GM19239 (cell line): Measurements from ENCODE around the gene SNX14.
"Not testable (repeated sequence)": the region's sequence is repeated elsewhere in the genome, so short reads cannot be mapped to it uniquely, and the experiment has no call there.

Source experiments
- DNase-seq: peaks from one replicate; pipeline ENCODE4 v3.0.0; 2011; ENCODE audit warnings: low spot score; ENCODE audit not compliant: insufficient read length
- FAIRE-seq: peaks from 2 replicates; lab custom pipeline; 2011; peaks lifted over from hg19 to GRCh38; lab: Jason Lieb, UNC

The SNX14 gene

GRCh38 chr6:85524281-85524680 lies 69.4 kb downstream of the SNX14 start:
- DNase-seq, FAIRE-seq: not testable (repeated sequence)

DNA sequence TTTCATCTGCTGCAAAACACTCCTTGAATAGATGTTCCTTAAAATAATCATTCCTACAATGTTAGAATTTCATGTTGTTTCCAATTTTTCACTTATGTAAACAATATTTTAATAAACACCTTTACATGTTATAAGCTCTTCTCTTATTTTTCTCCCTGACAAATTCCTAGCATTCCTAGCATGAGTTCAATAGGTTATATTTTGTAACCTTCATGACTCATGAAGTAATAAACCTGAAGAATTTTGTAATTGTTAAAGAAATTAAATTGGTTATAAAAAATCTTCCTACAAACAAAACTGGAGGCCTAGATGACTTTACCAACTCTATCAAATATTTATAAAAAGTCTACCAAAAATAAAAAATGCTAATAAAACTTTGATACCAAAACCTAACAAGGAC lies 77.5 kb downstream of the SNX14 start:
- DNase-seq (no peak), FAIRE-seq (no peak)

GRCh38 chr6:85506441-85507093 lies 87.1 kb downstream of the SNX14 start:
- FAIRE-seq (peak; percentile 18), DNase-seq (no peak)

- FAIRE-seq (no peak), DNase-seq (no peak)
These were observed 94.9 kb downstream of the SNX14 start for GRCh38 chr6:85498596-85499258.

GRCh38 chr6:85496856-85497255 lies 96.8 kb downstream of the SNX14 start:
- no peak for DNase-seq
- no peak for FAIRE-seq

GRCh38 chr6:85496009-85496579 lies 97.6 kb downstream of the SNX14 start:
- DNase-seq (no peak), FAIRE-seq (no peak)

DNA sequence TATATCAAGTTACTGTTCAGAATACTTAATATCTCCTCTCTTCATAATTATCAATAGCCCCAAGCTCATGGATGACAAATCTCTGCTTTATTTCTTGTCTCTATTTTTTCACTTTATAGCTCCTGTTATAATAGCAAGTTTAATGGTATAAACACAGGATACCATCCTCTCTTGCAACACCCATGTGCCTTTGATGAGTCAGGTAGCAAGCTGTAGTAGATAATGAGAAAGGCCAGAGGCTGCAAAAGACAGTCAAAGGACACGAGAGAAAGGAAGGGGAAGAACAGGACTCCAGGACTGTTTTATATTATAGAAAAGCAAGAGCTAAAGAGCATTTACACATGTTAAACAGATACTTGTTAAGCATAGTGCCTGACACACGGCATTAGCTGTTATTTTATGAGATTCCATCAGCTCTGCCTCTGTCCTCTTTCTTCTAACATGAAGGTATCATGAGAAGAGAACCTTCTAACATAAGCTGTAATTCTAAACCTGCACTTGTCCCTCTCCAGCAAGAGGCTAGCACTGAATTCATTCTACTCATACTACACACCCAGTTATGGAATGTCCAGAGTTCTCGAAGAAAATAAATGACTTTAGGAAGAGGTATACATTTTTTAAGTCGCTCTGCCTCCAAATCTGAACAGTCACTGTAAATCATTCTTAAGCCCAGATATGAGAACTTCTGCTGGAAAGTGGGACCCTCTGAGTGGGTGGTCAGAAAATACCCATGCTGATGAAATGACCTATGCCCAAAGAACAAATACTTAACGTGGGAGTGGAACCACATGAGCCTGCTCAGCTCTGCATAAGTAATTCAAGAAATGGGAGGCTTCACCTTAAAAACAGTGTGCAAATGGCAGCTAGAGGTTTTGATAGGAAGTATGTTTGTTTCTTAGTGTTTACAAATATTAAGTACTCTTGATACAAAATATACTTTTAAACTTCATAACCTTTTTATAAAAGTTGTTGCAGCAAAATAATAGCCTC lies 98.8 kb downstream of the SNX14 start:
- DNase-seq (no peak), FAIRE-seq (no peak)

DNA sequence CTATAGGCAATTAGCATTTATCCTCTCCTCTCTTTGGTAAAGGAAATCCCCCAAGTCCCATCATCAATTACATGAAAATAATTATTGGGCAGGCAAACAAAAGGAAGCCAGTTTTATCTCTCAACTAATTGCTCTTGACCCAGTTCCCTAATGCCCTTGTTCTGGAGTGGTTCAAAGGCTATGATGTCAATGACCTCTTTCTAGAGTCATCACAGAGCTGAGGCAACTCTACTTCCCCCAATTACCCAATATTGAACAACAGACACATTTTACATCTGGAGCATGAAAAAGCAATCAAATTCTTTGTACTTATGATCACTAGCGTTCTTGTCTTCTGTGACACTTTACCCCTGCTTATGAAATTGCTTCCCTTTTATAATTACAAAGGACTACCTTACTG lies 100.3 kb downstream of the SNX14 start:
- FAIRE-seq: no peak
- no peak for DNase-seq

GRCh38 chr6:85490516-85491248 lies 103.0 kb downstream of the SNX14 start:
- DNase-seq (no peak), FAIRE-seq (no peak)

DNA sequence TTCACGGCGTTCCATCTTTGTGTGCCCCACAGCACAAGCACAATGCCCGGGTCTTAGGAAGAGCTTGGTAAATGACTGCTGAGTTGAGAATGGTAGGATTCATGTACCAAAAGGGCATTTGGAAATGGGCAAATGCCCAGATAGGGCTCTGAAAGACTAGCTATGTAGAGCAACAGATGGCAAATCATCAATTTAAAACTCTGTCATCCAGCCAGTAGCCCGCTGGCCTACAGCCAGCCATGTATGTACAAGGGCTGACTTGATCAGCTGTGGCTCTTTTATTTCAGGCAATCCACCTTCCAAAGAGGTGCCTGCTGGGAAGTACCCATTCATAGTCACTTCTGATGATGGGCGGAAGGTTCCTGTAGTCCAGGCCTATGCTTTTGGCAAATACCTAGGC lies 108.7 kb downstream of the SNX14 start:
- DNase-seq (no peak), FAIRE-seq (no peak)

DNA sequence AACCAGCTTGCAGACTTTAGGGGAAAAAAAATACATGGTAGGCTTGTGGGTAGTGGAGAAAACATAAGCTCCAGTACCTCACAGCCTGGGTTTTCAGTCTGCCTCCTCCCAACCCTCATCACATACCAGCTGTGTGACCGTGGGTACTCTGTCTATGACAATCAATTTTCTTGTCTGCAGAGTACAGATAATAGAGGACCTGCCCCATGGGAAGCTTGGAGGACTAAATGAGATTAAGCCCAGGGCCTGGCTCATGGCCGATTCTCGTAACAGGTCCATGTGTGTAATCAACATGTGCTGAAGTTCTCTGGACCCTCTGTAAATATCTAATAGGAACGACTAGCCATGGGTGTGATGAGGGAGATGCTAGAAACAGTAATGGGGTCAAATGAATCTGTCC lies 109.8 kb downstream of the SNX14 start:
- FAIRE-seq (no peak), DNase-seq (no peak)

GRCh38 chr6:85482905-85483700 lies 110.6 kb downstream of the SNX14 start:
- peak; percentile 82 for FAIRE-seq
- DNase-seq: peak; percentile 44

DNA sequence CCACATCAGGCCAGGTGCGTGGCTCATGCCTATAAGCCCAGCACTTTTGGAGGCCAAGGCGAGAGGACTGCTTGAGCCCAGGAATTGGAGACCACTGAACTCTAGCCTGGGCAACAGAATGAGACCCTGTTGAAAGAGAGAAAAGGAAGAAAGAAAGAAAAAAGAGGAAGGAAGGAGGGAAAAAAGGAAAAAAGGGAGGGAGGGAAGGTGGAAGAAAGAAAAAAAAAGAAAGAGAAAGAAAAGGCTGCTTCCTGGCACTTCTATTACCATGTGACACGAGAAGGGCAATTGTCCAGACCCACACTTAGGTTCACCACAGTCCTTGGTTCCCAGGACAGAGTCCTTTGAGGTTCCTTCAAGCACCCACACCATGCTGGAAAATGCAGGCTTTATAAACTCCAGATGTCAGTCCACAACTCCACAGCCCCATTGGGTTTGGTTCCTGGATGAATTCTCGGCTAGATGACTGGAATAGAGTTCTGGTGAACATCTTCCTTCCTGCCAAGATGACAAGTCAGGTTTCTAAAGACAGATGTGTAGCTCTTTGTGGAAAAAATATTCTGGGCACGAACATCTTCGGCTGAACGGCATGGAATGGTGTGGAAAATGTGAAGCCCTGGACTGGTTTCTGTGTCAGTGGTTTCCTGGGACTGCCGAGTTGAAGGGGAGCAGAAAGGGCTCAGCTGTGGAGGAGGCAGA lies 111.3 kb downstream of the SNX14 start:
- DNase-seq (no peak), FAIRE-seq (no peak)

- no peak for DNase-seq
- no peak for FAIRE-seq
These were observed 114.5 kb downstream of the SNX14 start for GRCh38 chr6:85479208-85479607.

DNA sequence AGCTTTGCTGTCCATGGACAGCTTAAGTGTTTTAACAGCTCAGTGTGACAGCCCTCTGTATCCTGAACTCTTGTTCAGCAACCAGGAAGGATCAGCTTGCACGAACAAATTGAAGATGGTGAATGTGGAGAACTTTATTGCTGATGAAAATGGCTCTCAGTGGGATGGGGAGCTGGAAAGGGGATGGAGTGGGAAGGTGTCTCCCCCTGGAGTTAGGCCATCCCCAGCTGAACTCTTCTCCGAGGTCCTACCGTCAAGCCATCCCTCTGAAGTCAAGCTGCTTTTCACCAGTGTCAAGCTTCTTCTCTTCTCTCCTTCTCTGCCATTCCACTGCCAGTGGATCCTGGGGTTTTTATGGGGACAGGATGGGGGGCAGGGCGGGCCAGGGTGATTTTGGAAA lies 117.1 kb downstream of the SNX14 start:
- FAIRE-seq (no peak), DNase-seq (no peak)

DNA sequence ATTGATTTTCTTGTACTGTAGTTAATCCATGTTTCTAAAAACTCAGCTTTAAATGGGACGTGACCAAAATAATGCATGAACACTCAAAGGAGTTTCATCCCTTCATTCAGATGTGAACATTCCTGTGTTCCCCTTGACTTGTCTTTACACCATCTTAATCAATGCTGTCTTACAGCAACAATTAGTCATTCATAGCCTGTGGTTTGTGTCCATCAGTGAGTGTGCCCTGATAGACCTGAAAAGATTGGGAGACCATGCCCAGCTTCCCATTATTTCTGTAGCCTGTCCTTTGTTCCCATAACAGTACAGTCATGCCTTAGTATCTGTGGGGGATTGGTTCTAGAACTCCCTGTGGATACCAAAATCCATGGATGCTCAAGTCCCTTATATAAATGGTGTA lies 119.9 kb downstream of the SNX14 start:
- FAIRE-seq (no peak), DNase-seq (no peak)

GRCh38 chr6:85472744-85473143 lies 120.9 kb downstream of the SNX14 start:
- DNase-seq (no peak), FAIRE-seq (no peak)

DNA sequence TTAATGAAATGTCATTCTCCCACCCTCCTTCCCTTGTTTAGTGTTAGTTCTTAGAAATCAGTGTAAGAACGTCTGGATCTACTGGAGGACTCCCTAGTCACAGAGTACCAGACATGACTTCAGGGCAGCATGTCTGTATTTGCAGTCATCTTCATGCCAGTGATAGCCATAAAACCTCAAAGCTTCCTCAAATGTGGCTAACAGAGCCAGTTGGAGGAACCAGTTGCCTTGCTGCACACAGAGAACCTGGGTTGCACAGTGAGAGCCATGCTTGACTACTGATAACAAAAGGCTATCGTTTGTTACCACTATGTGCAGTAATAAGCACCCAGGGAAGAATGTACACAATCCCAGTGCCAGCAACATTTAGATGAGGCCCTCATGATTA lies 123.6 kb downstream of the SNX14 start:
- DNase-seq: no peak

More for the DNA sequence above, 123.6 kb downstream of the SNX14 start:
- no peak for FAIRE-seq
